Psoas muscle (tissue), 8 donors: ENCODE results near the gene C3orf80. TPM values are rescaled to one million over a fixed set of nuclear protein-coding genes. Genes with fewer than 3 reads are reported as not detected.

Experiments
- ATAC-seq, 4 donors: fragments of 200-7000 bp; cut with Tn5 transposase; one replicate each; pipeline ENCODE4 v1.9.1; 2020; ENCODE audit warnings: moderate library complexity in 3 of 4, mild to moderate bottlenecking in 2 of 4
- DNase-seq, 2 donors: peaks; one replicate each; pipeline ENCODE4 v3.0.0-alpha.2; 2020
- H3K27ac ChIP-seq: fragments of 200-600 bp; one replicate; pipeline ENCODE4 v1.8.0; 2022
- H3K27me3 ChIP-seq, 3 donors: fragments of 200-600 bp in 1 of 3; one replicate each; pipeline versions ENCODE4 v1.6.1 to v1.8.0; 2013 to 2022; ENCODE audit warnings: low read length in 2 of 3, mild to moderate bottlenecking in 2 of 3, moderate library complexity in 1 of 3; ENCODE audit not compliant: insufficient read depth in 3 of 3
- H3K36me3 ChIP-seq, 2 donors: fragments of 200-600 bp in 1 of 2; one replicate each; pipeline versions ENCODE4 v1.6.1 to v1.8.0; 2013 to 2022; ENCODE audit warnings: low read depth in 1 of 2, mild to moderate bottlenecking in 1 of 2, moderate library complexity in 1 of 2; ENCODE audit not compliant: insufficient read depth in 1 of 2
- H3K4me1 ChIP-seq: fragments of 200-600 bp; one replicate; pipeline ENCODE4 v1.8.0; 2022
- H3K4me3 ChIP-seq: fragments of 200-600 bp; one replicate; pipeline ENCODE4 v1.8.0; 2022; ENCODE audit warnings: mild to moderate bottlenecking
- H3K9me3 ChIP-seq: fragments of 200-600 bp; one replicate; pipeline ENCODE4 v1.8.0; 2022
- CTCF ChIP-seq: fragments of 200-600 bp; IDR thresholded peaks from one replicate; pipeline ENCODE4 v1.8.0; 2022; ENCODE audit warnings: antibody characterized with exemption
- WGBS, 3 donors: extraction: QIAGEN DNeasy Blood & Tissue Kit; methylation state at CpG; one replicate each; pipeline versions ENCODE4 v1.1.6 to v1.1.7; 2013; 5-methylcytosine and 5-hydroxymethylcytosine counted together
- intact Hi-C, 2 donors: fragments of 100-400 bp; cut with DNase I; formaldehyde crosslinking; loops; one replicate each; pipeline versions ENCODE4 v1.11.0 to v1.14.2; 2022
- polyA plus RNA-seq, 3 donors: library from polyadenylated mRNA; stranded (reverse); fragments of 200-250 nt; gene quantifications; one replicate each; pipeline ENCODE4 v1.2.3, GENCODE V29; 2013
- total RNA-seq, 4 donors: library from RNA; stranded (reverse); fragmentation: NEBNext Ultra II Directional in 2 of 4; extraction: Animal tissue kit (Norgen Biotek cat#: 25700) in 2 of 4; gene quantifications; one replicate each; pipeline versions ENCODE4 v1.2.1 to v1.2.4, GENCODE V29; 2021 to 2023
- donor health status: healthy with polysubstance abuse.
- donor health status: DM: no; HTN: no; CAD: no; lungs with moderate emphysema.
- donor health status: Bipolar disorder and iron deficiency.
- donor health status: healthy.
- donor health status: DM: yes; HTN: yes; CAD: no.
- donor health status: DM: no; HTN: no; CAD: no.
- donor health status: DM: no; HTN: no; CAD: no.
- donor health status: DM: yes; HTN: yes; CAD: no.

Gene C3orf80
- total and polyA plus RNA-seq, 7 donors: 0.04 to 0.26 (median 0.07) TPM; not detected in 3

- Histone ChIP-seq H3K27ac (no peak overlapping the region), H3K9me3 (no peaks in the 10 kb centered on the region), H3K4me1 (no peaks in the 10 kb centered on the region), H3K4me3 (no peak overlapping the region), H3K27me3 (peaks cover 0 to 3% (median 0%) of the 10 kb centered on the region in 3 donors), H3K36me3 (no peaks in the 10 kb centered on the region)
- intact Hi-C loops: no loop called here
- DNase-seq (no peak), ATAC-seq (no peak)
- 35 to 44% (median 40%) methylated on average over 4 of the region's 4 CpGs for WGBS, 3 donors
- no peak for TF ChIP-seq CTCF
These were observed 19.6 kb upstream of the C3orf80 start for GRCh38 chr3:160205606-160206005.

DNA sequence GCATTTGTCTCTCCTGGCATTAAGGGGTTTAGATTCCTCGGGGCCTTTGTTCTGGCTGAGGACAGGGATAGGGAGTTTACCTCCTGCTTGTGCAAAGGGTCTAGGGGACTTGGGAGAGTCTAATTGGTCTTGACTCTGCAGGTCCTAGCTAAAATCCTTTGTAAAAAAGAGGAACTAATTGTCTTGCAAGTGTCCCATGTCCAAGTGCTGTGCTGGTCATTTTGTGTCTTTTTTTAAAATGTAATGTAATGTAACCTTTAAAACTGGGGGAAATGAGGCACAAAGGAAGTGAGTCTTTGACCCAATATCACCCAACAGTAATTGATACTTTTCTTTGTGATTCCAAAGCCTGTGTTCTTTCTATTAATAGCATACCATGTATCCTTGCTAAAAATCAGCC, 14.9 kb upstream of the C3orf80 start:
- H3K27me3 ChIP-seq: peaks cover 2 to 11% (median 3%) of the 10 kb centered on the region in 3 donors
- DNase-seq: no peak
- no peaks in the 10 kb centered on the region for H3K4me1 ChIP-seq
- no peaks in the 10 kb centered on the region for H3K9me3 ChIP-seq
- H3K4me3 ChIP-seq: no peak overlapping the region
- WGBS, 3 donors: 81 to 100% (median 92%) methylated on average over 1 of the region's 1 CpG
- no peak overlapping the region for H3K27ac ChIP-seq
- no peak for TF ChIP-seq CTCF
- no peaks in the 10 kb centered on the region for H3K36me3 ChIP-seq
- intact Hi-C loops: no loop called here
- ATAC-seq: no peak

DNA sequence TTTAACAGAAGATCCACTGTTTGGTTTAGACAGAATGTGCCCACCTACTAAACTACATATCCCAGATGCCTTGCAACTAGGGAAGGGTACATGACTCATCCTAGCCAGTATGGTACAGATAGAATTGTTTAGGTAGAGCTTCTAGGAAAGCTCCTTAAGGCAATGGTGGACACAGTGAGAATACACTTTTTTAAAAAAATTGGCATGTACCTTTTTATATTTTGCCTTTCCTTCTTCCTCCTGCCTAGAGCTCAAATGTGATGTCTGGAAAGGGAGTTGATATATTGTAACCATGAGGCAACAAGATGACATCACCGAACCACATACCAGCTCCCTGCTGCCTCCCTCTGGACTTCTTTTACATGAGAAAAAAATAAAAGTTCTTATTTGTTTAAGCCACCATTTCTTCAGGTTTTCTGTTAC, 14.4 kb upstream of the C3orf80 start:
- peaks cover 2 to 12% (median 3%) of the 10 kb centered on the region in 3 donors for H3K27me3 ChIP-seq
- no peaks in the 10 kb centered on the region for H3K4me1 ChIP-seq
- WGBS, 3 donors: 64 to 77% (median 73%) methylated on average over 1 of the region's 1 CpG
- ATAC-seq (no peak), DNase-seq (no peak)
- no peaks in the 10 kb centered on the region for H3K9me3 ChIP-seq
- no peak for TF ChIP-seq CTCF
- no peak overlapping the region for H3K4me3 ChIP-seq
- H3K27ac ChIP-seq: no peak overlapping the region
- intact Hi-C loops: no loop called here
- H3K36me3 ChIP-seq: no peaks in the 10 kb centered on the region

GRCh38 chr3:160213191-160213590, 12.0 kb upstream of the C3orf80 start:
- DNase-seq (no peak), ATAC-seq (no peak)
- Histone ChIP-seq H3K4me3 (no peak overlapping the region), H3K27ac (no peak overlapping the region), H3K36me3 (no peaks in the 10 kb centered on the region), H3K27me3 (peaks cover 2 to 12% (median 3%) of the 10 kb centered on the region in 3 donors), H3K4me1 (no peaks in the 10 kb centered on the region), H3K9me3 (no peaks in the 10 kb centered on the region)
- 79 to 84% (median 83%) methylated on average over 1 of the region's 1 CpG for WGBS, 3 donors
- no peak for TF ChIP-seq CTCF
- intact Hi-C loops: no loop called here

DNA sequence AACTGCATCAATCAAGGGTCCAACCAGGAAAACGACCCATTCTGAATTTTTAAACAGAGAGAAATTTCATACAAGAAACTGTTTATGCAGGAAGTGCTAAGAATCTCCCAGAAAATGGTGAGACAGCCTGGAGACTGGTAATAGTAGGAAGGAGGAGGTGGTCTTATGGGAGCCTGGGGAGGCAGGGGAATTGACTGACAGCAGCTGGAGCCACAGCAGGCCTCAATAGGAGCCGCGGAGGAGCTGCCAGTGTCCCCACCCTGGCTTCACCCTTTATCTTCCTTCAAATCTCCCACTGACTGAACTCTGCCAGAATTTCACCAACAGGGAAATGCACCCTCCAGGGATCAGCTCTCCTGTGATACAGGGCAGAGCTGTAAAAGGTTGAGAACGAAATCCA, 7.5 kb upstream of the C3orf80 start:
- Histone ChIP-seq H3K9me3 (no peaks in the 10 kb centered on the region), H3K36me3 (no peaks in the 10 kb centered on the region), H3K4me1 (no peaks in the 10 kb centered on the region), H3K4me3 (no peak overlapping the region), H3K27ac (no peak overlapping the region), H3K27me3 (peaks cover 0 to 20% (median 12%) of the 10 kb centered on the region in 3 donors)
- TF ChIP-seq CTCF: no peak
- intact Hi-C loops: no loop called here
- WGBS, 3 donors: 56 to 70% (median 59%) methylated on average over 4 of the region's 4 CpGs
- ATAC-seq (no peak), DNase-seq (no peak)
